Spleen (tissue), 11 donors: Measurements from ENCODE around the gene STARD7. TPM values are rescaled to one million over a fixed set of nuclear protein-coding genes. Genes with fewer than 3 reads are reported as not detected.

ENCODE experiments used
- DNase-seq: peaks from one replicate; pipeline ENCODE4 v3.0.0-alpha.2; 2020
- H3K27ac ChIP-seq, 8 donors: fragments of 200-600 bp; sonication (generic) in 7 of 8; 1 replicate in 4 of 8; 2 replicates in 4 of 8; pipeline versions ENCODE4 v1.5.0 to v1.8.0; 2016 to 2021; ENCODE audit warnings: inconsistent platforms in 4 of 8, mild to moderate bottlenecking in 4 of 8, moderate library complexity in 1 of 8
- H3K27me3 ChIP-seq, 7 donors: fragments of 200-600 bp; sonication (generic) in 6 of 7; replicated peaks in 1 of 7; 1 replicate in 4 of 7; 2 replicates in 3 of 7; pipeline versions ENCODE4 v1.5.0 to v1.8.0; 2016 to 2021; ENCODE audit warnings: inconsistent platforms in 3 of 7, mild to moderate bottlenecking in 1 of 7
- H3K36me3 ChIP-seq, 6 donors: fragments of 200-600 bp; sonication (generic) in 5 of 6; 1 replicate in 4 of 6; 2 replicates in 2 of 6; pipeline versions ENCODE4 v1.5.0 to v1.8.0; 2016 to 2021; ENCODE audit warnings: inconsistent platforms in 2 of 6
- H3K4me1 ChIP-seq, 6 donors: fragments of 200-600 bp; sonication (generic) in 5 of 6; 1 replicate in 3 of 6; 2 replicates in 3 of 6; pipeline versions ENCODE4 v1.5.0 to v1.8.0; 2016 to 2021; ENCODE audit warnings: inconsistent platforms in 3 of 6
- H3K4me3 ChIP-seq, 8 donors: fragments of 200-600 bp; sonication (generic) in 7 of 8; 1 replicate in 4 of 8; 2 replicates in 4 of 8; pipeline versions ENCODE4 v1.5.0 to v1.8.0; 2016 to 2021; ENCODE audit warnings: inconsistent platforms in 4 of 8, mild to moderate bottlenecking in 4 of 8, moderate library complexity in 2 of 8
- H3K9me3 ChIP-seq, 8 donors: fragments of 200-600 bp; sonication (generic) in 7 of 8; 1 replicate in 4 of 8; 2 replicates in 4 of 8; pipeline versions ENCODE4 v1.5.0 to v1.8.0; 2016 to 2021; ENCODE audit warnings: inconsistent platforms in 4 of 8
- POLR2A ChIP-seq, 3 donors: fragments of 450-650 bp; IDR thresholded peaks; one replicate each; pipeline ENCODE4 v1.5.1; 2017; ENCODE audit warnings: antibody characterized with exemption in 3 of 3, mild to moderate bottlenecking in 1 of 3
- POLR2AphosphoS5 ChIP-seq, 3 donors: sonication (generic); formaldehyde crosslinking; IDR thresholded peaks; one replicate each; pipeline ENCODE4 v1.5.1; 2017; ENCODE audit warnings: antibody characterized with exemption in 3 of 3
- WGBS, 5 donors: extraction: QIAGEN DNeasy Blood & Tissue Kit in 3 of 5; methylation state at CpG; one replicate each; pipeline versions ENCODE4 v1.1.5 to v1.1.7; 2013 to 2018; 5-methylcytosine and 5-hydroxymethylcytosine counted together
- intact Hi-C: fragments of 100-400 bp; cut with DNase I; formaldehyde crosslinking; loops from one replicate; pipeline ENCODE4 v1.15.0; 2023; ENCODE audit warnings: low total_unique reads
- polyA plus RNA-seq, 3 donors: library from polyadenylated mRNA; stranded (reverse); fragments of 200-250 nt; gene quantifications; one replicate each; pipeline ENCODE4 v1.2.1, GENCODE V29; 2013
- total RNA-seq, 7 donors: library from RNA; depleted of rRNA in 3 of 7; stranded (reverse); fragments of >200 nt in 3 of 7; fragmentation: NEBNext Ultra II Directional in 4 of 7; extraction: Animal tissue kit (Norgen Biotek cat#: 25700) in 4 of 7; gene quantifications; one replicate each; pipeline versions ENCODE4 v1.1.0 to v1.2.1, GENCODE V29; 2016 to 2021
- TF ChIP-seq, protein P1 (sequence below), 11 experiments: fragments of 200-600 bp in 7 of 11; fragments of 450-650 bp in 4 of 11; sonication (generic) in 4 of 11; IDR thresholded peaks in 8 of 11; conservative IDR thresholded peaks in 3 of 11; 1 replicate in 7 of 11; 2 replicates in 4 of 11; pipeline versions ENCODE4 v1.4.0 to v1.8.0; 2016 to 2021; ENCODE audit warnings: antibody characterized with exemption in 11 of 11, inconsistent platforms in 4 of 11, mild to moderate bottlenecking in 1 of 11
- donor health status: healthy with polysubstance abuse.
- donor health status: DM: no; HTN: no; CAD: no; lungs with moderate emphysema.
- donor health status: DM: no; HTN: no; CAD: no.
- donor health status: Bipolar disorder and iron deficiency.
- donor health status: healthy.
- donor health status: DM: no; HTN: no; CAD: no.
- donor health status: DM: yes; HTN: yes; CAD: no.

The STARD7 gene
- total and polyA plus RNA-seq, 10 donors: 45.1 to 174 (median 108) TPM

DNA sequence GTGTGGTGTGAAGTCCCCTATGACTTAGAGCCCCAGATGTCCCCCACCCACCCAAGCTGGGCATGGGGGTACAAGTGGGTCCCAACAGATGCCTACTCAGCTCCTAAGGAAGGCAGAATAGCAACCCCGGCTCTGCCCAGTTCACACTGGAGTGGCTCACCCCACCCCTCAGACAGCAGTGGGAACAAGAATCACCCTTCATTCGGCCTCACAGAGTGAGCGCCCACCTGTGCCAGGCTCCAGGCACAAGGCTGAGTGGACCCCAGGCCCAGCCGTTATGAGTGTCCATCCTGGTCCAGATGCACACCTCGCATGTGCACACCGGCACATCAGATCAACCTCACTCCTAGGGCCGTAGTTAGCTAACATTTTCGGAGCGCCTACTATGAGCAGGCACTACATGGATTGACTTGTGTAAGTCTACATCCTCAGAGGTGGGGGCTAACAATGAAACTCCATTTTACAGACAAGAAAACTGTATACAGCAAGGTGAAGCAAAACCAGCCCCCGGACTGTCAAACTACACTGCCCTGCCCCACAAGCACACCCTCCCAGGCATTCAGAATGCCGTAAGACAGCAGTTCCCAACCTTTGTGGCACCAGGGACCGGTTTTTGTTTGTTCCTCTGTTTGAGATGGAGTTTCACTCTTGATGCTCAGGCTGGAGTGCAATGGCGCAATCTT, 67.5 kb downstream of the STARD7 start:
- H3K36me3 ChIP-seq: peaks cover 0 to 33% (median 0%) of the 10 kb centered on the region in 6 donors
- DNase-seq: peak; percentile 70
- intact Hi-C loops: no loop called here
- peak overlapping the region in 1 of 8 donors; percentile 91 for H3K4me3 ChIP-seq
- TF ChIP-seq POLR2AphosphoS5 (IDR thresholded peaks at IDR 0.05): peak; percentile 57 to 79 (median 60)
- no peak for TF ChIP-seq POLR2A (IDR thresholded peaks at IDR 0.05)
- no peaks in the 10 kb centered on the region for H3K27me3 ChIP-seq
- 88 to 95% (median 89%) methylated on average over 12 to 13 of the region's 13 CpGs for WGBS, 5 donors
- H3K27ac ChIP-seq: no peak overlapping the region
- H3K9me3 ChIP-seq: no peaks in the 10 kb centered on the region
- H3K4me1 ChIP-seq: peaks cover 5 to 73% (median 45%) of the 10 kb centered on the region in 6 donors

DNA sequence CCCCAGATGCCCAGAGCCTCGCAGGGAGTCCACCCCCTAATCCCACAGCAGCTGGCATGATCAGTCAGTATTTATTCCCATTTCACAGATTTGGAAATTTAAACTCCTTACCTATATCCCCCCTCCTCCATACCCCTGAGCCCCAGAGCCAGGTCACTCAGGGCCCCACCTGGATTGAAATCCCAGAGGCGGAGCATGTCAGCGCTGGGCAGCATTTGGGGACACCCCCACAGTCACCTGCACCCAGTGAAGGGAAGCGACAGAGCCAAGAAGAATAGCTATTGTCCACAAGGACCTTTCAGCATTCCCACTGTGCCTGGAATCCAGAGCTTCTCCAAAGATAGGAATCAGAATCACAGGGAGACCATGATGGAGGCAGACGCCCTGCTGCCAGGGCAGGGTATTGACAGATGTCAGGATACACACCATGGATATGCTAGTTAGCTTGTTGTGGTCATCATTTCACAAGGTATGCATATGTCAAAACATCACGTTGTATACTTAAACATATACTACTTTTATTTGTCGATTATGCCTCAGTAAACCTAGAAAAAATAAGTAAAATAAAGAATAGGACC, 69.4 kb downstream of the STARD7 start:
- H3K4me1 ChIP-seq: peaks cover 0 to 57% (median 28%) of the 10 kb centered on the region in 6 donors
- no peak overlapping the region for H3K4me3 ChIP-seq
- DNase-seq: peak; percentile 53
- intact Hi-C loops: loop anchor here (2.0 kb wide), 1 partner anchor 38 kb away; no protein-coding TSS in a partner anchor
- H3K36me3 ChIP-seq: peaks cover 0 to 32% (median 0%) of the 10 kb centered on the region in 6 donors
- TF ChIP-seq POLR2AphosphoS5 (IDR thresholded peaks at IDR 0.05) (peak in 2 of 3 donors; percentile 5 to 65), POLR2A (IDR thresholded peaks at IDR 0.05) (no peak)
- TF ChIP-seq, protein P1, sequence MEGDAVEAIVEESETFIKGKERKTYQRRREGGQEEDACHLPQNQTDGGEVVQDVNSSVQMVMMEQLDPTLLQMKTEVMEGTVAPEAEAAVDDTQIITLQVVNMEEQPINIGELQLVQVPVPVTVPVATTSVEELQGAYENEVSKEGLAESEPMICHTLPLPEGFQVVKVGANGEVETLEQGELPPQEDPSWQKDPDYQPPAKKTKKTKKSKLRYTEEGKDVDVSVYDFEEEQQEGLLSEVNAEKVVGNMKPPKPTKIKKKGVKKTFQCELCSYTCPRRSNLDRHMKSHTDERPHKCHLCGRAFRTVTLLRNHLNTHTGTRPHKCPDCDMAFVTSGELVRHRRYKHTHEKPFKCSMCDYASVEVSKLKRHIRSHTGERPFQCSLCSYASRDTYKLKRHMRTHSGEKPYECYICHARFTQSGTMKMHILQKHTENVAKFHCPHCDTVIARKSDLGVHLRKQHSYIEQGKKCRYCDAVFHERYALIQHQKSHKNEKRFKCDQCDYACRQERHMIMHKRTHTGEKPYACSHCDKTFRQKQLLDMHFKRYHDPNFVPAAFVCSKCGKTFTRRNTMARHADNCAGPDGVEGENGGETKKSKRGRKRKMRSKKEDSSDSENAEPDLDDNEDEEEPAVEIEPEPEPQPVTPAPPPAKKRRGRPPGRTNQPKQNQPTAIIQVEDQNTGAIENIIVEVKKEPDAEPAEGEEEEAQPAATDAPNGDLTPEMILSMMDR (IDR thresholded peaks at IDR 0.05 in 8 of 11, conservative IDR thresholded peaks at IDR 0.05 in 3 of 11): no peak
- no peaks in the 10 kb centered on the region for H3K27me3 ChIP-seq
- H3K27ac ChIP-seq: peak overlapping the region in 2 of 8 donors; percentile 4 to 24
- 76 to 87% (median 80%) methylated on average over 6 to 7 of the region's 7 CpGs for WGBS, 5 donors
- no peaks in the 10 kb centered on the region for H3K9me3 ChIP-seq

DNA sequence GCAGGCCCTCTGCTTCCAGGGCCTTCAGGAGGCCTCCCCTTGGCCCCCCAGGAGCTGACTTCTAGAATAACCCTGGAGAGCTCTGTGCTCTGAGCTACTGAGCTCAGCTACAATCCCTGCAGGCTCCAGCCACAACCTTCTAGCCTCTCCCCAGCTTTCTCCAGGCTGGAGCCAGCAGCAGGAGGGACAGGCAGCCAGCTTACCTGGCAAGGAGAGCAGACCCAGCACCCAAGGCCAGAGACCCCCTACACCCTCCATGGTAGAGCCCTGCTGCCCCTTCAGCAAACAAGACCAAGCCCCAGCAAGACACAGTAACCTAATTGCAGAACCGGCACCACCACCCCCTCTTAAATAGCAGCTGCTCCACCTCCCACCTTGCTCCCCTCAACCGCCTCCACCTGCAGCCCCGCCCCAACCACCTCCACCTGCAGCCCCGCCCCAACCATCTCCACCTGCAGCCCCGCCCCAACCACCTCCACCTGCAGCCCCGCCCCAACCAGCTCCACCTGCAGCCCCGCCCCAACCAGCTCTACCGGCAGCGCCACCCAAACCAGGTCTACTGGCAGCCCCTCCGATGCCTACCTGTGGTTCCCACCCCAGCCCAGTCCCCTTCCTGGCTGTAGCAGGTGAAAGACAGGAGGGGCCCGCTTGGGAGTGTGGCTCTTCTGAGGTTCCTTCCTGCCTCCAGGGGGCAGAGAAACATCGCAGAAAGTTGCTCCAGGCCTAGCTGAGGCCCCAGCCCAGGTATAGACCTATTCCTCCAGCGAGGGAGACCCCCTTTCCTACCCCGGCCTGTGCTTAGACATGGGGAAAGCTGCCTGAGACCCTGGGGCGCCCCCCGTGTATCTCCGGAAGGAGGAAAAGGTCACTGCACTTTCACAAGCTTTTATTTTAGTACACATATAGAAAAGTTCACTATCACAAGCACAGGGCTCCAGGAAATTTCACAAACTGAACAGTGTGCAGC, 70.2 kb downstream of the STARD7 start, which contains the start of gene ASTL:
Gene ASTL (minus strand): TSS at position 324 of the 967 bp plus-strand sequence. CDS start 66 bp downstream, at position 258.
- DNase-seq: peak; percentile 84
- Histone ChIP-seq H3K4me3 (no peak within 1 kb of the TSS), H3K9me3 (no peaks in the 10 kb centered on the region), H3K36me3 (peaks cover 0 to 24% (median 0%) of the 10 kb centered on the region in 6 donors), H3K27me3 (no peaks in the 10 kb centered on the region), H3K27ac (peak within 1 kb of the TSS in 3 of 8 donors; percentile 4 to 68 (median 28)), H3K4me1 (peaks cover 0 to 49% (median 20%) of the 10 kb centered on the region in 6 donors)
- WGBS, 5 donors: 26 to 42% (median 28%) methylated on average over 16 to 17 of the region's 17 CpGs
- peak in 2 of 3 donors; percentile 14 to 61 for TF ChIP-seq POLR2AphosphoS5 (IDR thresholded peaks at IDR 0.05)
- no peak for TF ChIP-seq POLR2A (IDR thresholded peaks at IDR 0.05)
- TF ChIP-seq, protein P1 (IDR thresholded peaks at IDR 0.05 in 8 of 11, conservative IDR thresholded peaks at IDR 0.05 in 3 of 11): peak; percentile 35 to 82 (median 68)
- intact Hi-C loops: loop anchor here (2.0 kb wide), 1 partner anchor 38 kb away; no protein-coding TSS in a partner anchor
